Suppressor macrophage treated with lipopolysaccharide for 1 hour (primary cell): ENCODE data around the gene TMEM273.
"Not testable (repeated sequence)": the region's sequence is repeated elsewhere in the genome, so short reads cannot be mapped to it uniquely, and the experiment has no call there.

Source experiments
- DNase-seq, 3 donors: peaks; one replicate each; pipeline ENCODE4 v3.0.0-alpha.2; 2020 to 2022

The TMEM273 gene

DNA sequence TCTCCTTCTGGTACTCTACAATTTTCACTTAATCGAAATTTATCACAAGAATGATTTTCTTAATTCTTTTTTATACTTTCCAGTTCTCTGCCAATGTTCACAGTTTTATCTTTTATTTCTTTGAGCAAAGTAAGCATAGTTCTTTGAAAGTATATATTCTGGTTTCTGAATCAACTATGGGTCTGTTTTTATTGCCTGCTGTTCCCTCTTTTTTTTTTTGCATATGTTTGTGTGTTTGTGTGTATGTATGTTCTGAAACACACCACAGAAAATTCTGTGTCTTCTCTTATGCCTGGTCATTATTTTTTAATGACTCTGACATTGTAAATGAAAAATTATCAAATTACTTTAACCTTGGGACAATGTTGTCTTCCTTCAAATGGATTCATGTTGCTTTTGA, 15.9 kb upstream of the TMEM273 start:
- DNase-seq, result no peak

DNA sequence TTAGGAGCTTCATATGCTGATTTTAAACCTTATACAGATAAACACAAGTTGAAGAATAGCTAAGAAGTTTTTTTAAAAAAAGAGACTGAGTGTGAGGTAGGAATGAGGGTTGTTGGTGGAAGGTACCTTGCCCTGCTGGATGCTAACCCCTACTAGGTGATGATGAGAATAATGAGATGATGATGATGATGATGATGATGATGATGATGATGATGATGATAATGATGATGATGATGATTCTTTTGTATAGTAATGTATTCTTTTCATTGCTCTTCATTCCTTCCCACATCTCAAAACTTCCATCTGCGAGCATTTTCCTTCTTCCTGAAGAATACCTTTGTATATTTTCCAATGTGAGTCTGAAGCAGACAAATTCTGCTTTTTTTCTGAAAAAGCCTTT, 14.1 kb upstream of the TMEM273 start:
- DNase-seq, result no peak

DNA sequence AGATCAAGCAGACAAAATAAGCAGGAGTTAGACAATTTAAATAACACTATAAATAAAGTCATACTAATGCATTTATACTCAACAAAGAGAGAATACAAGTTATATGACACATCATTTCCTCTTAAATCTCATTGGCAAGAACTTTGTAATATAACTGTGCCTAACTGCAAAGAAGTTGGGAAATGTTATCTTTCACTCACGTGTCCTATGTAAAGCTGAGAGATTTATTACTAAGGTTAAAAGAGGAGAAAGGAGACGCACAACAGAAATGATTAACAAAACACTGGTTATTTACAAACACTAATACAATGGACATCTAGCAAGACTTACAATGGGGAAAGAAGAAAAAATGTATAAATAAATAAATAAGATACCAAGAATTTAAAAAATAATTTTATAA, 12.7 kb upstream of the TMEM273 start:
- DNase-seq, result peak in 2 of 3 donors; percentile 45

DNA sequence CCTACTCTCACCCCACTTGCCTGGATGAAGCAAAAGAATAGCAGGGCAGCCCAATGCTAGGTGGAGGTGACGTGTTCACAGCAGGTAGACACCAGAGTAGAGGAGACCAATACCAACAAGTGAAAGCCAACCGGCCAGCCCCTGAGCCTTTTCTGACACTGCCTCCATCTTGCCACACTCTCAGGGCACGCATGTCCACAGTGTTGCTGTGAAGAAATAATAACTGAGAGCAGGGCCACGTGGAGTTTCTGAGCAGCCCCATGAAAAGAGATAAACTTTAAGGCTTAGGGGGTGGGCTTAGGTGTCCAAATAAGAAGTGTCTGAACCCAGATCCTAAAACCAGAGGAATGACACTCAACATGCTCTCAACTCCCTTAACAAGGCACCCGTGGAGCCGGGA, 9.0 kb upstream of the TMEM273 start:
- DNase-seq, result no peak

DNA sequence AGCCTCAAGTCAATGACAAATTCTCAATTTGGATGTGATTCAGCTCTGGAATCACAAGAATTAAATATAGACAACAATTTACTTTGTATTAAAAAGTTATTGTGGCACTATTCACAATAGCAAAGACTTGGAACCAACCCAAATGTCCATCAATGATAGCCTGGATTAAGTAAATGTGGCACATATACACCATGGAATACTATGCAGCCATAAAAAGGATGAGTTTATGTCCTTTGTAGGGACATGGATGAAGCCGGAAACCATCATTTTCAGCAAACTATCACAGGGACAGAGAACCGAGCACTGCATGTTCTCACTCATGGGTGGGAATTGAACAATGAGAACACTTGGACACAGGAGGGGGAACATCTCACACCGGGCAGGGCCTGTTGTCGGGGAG, 7.7 kb upstream of the TMEM273 start:
- DNase-seq, result not testable (repeated sequence)

DNA sequence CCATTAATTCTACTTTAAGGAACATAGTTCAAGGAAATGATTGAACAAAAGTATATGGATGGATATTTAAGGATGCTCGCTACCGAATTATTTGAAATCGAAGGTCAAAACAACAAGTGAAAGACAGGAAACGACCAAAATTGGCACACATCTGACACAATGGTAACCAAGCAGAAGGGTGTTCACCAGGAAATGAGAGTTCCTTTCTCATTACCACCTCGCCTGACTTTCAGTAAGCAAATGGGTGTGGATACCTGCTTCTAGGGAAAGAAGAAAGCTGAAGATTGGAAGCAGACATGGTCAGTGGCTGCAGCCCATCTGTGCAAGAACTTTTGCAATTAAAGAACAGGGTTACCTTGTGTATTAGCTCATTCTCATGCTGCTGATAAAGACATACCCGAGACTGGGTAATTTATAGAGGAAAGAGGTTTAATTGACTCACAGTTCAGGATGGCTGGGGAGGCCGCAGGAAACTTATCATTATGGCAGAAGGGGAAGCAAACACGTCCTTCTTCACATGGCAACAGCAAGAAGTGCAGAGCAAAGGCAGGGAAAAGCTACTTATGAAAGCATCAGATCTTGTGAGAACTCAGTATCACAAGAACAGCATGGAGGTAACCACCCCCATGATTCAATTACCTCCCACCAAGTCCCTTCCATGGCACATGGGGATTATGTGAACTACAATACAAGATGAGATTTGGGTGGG, 6.2 kb upstream of the TMEM273 start:
- no peak for DNase-seq

DNA sequence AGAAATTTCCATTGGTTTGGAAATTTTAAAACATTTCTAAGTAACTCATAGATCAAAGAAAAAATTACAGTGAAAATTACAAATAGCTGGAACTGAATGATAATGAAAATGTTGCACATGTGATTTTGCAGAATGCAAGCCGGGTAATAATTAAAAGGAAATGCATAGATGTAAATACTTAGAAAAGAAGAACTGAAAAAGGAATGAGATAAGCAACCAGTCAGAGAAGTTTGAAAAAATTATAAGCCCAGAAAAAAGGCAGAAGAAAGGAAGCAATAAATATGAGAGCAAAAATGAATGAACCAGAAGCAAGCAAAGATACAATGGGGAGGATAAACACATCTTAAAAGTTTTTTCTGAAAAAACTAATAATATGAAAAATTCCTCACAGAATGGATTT, 3.2 kb upstream of the TMEM273 start:
- DNase-seq, result peak in 1 of 3 donors; percentile 49

DNA sequence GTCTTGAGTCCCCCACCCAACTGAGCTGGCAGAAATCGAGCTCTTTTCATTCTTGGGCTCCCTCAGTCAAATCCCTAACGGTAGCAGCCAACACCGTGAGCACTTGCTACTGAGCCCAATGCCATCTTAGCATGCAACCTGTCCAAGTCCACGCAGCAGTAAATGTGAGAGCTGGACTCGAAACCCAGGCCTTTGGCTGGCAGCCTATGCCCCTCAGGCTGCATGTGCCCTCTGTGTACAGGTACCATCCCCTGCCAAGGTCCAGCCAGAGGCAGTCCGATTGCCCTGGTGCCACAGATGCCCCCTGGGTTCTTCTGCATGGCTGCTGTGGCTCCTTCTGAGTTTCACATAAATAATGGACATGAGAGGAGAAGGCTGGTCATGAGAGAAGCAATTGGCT, 1.2 kb upstream of the TMEM273 start:
- no peak for DNase-seq

DNA sequence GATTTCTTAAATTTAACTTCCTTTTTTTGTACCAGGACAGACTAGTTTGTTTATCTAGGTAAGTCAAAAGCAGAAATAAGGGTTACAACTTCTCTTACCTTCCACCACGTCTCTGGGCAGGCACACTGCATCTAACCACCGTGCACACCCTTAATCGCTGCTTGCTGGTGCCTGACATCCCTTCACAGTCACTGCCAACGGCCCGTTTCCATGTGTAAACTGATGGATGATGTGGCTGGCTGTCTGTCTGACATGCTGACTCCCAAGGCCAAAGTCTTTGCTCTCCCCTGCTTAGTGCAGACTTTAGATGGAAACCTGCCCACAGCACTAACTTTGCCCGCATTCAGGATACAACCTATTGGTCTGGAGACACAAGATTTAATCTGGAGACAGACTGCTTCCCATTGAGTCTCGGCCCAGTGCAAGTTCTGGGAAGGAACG, 1.1 kb downstream of the TMEM273 start:
- no peak for DNase-seq

DNA sequence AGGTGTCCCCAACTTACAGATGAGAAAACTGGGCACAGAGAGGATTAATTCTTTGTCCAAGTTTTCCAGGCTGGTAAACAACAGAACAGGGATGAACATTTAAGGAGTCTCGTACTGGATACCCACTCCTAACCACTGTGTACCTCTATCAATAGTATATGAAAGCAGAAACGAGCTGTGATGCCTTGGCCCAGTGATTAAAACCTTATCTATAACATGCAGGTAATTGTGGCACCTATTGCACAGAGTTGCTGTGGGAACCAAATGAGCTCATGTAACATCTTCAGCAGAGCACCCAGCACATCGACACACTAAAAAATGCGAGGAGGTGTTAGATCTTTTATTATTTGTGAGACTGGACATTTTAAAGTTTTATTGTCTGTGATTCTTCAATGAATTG, 1.6 kb downstream of the TMEM273 start:
- DNase-seq, result no peak

DNA sequence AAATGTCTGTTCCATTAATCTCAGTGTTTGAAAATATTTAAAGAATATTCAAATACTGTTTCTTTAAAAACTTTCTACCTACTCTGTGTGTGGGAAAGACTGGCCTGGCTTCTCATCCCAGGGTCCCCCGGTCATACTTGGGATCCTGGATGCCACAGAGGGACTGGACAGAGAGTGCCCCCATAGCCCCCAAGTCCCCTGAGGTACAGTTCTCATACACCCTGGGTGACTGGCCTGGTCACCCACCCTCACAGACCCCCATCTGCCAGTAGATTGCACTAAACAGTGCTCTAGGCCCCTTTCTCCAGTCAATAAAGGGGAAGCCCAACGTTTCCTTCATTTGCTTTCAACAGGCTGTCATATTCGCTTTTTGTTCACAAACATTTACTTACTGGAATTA, 3.0 kb downstream of the TMEM273 start:
- no peak for DNase-seq

DNA sequence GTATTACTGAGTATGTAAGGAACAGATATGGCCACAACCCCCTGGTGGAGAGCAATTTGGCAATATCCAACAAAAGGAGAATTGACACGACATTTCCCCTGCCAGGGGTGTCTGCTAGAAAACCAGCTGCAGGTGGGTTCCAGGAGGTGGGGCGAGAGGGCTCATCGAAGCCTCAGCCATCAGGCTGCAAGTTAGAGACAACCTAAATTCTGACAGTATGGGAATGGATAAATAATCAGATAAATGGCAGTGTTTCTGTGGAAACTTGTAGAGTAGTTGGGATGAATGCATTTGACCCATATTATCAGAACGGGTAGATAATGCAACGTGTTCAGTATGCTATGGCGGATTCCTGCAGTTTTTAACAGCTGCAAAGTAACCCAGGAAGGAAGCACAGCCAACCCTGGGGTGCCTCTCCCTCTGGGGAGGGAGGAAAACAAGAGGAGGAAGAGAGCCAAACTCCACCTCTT, 3.5 kb downstream of the TMEM273 start:
- no peak for DNase-seq

DNA sequence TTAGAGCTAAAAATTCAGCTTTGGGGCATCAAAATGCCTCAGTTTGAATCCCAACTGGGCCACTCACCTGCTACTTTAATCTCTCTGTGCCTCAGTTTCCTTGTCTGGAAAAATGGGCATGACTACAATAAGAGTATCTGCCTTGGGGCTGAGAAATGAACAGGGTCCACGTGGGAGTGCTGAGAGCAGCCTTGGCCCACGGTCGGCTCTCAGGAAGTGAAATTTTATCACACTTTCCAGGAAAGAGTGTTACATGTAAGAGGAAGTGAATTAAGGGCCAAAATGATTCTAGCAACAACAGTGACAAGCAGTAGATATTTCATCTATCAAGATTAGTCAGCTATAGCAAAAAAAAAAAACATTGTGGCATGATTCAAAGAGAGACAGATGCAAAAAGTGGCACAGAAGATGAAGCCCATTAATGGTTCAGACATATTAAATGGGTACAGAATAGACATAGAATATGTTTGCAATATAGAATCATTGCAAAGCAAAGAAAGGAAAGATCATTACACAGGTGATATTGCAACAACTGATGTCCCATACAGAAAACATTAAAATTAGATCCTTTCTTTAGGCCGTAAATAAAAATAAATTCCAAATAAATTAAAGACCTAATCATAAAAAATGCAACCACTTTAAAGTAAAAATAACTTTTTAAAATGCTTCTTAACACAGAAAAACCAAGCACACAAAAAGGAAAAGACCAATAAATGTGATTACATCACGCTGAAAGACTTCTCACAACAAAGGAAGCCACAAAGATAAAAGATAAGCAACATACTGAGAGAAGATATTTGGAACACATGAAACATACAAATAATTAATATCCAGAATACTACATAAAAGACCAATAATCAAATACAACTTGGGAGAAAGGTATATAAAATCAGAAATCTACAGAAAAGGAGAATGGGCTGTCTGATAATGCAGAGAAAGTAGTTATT, 4.3 kb downstream of the TMEM273 start:
- peak; percentile 69 to 92 (median 78) for DNase-seq

DNA sequence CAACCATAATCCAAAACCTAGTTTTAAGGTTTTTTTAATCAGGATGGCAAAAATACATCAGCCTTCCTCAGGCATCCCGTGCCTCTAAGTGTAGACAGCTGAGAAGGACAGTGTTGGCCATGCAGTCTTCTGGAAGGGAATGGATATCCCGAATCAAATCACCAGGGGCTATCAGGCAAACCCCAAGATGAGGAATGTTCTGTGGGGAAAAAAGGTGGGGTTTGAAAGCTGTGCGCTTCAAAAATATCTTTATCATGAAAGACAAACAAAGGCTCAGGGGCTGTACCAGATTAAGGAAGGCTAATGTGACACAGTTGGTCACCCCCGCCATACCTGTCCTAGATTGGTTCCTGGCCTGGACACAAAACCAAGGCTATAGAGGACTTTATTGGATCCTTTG, 5.4 kb downstream of the TMEM273 start:
- DNase-seq, result no peak

DNA sequence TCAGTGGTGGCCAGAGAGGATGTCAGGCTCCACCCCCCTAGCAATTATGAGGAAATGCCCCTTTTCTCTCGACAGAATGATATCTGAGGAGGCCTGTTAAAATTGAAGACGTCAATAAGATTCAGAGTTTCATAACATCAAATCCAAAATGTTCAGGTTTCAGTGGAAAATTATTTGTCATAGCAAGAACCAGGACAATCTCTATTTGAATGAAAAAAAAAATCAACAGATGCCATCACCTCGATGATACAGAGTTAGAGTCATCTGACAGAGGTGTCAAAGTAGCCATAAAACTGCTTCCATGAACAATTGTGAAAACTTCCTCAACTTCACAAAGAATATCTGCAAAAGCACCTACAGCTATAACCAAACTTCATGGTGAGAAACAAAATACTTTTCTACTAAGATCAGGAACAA, 7.7 kb downstream of the TMEM273 start:
- no peak for DNase-seq

DNA sequence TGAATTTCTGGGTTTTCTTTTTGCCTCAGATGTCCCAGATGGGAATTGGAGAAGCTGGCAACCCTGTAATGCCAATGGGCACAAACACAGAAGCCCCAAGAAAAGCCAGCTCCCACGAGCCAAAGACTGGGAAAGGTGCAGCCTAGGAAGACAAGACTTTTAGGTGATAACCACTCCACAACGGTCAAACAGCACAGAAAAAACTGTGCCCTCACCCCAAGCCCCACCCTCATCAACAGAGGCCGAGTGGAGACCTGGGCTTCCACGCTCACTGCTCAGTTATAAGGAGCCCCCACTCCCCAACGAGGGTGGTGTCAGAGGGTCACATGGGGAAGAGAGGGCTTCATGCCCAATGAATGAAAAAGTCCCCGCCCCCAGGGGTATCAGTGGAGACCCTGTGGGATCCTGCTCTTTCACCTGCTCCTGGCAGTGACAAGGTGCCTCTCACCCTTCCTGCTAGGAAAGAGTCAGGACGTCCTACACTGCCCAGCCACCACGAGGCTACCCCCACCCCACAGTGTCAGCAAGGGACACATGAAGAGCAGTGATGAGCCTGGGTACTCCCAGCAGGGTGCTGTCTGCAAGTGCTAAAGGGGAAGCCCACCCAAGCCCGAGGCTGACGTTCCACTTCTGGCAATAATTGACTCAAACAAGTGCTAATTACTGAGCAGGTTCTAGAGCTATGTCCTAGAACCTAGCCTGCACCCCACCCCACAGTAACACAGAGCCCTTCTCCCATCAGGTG, 8.3 kb downstream of the TMEM273 start:
- no peak for DNase-seq

DNA sequence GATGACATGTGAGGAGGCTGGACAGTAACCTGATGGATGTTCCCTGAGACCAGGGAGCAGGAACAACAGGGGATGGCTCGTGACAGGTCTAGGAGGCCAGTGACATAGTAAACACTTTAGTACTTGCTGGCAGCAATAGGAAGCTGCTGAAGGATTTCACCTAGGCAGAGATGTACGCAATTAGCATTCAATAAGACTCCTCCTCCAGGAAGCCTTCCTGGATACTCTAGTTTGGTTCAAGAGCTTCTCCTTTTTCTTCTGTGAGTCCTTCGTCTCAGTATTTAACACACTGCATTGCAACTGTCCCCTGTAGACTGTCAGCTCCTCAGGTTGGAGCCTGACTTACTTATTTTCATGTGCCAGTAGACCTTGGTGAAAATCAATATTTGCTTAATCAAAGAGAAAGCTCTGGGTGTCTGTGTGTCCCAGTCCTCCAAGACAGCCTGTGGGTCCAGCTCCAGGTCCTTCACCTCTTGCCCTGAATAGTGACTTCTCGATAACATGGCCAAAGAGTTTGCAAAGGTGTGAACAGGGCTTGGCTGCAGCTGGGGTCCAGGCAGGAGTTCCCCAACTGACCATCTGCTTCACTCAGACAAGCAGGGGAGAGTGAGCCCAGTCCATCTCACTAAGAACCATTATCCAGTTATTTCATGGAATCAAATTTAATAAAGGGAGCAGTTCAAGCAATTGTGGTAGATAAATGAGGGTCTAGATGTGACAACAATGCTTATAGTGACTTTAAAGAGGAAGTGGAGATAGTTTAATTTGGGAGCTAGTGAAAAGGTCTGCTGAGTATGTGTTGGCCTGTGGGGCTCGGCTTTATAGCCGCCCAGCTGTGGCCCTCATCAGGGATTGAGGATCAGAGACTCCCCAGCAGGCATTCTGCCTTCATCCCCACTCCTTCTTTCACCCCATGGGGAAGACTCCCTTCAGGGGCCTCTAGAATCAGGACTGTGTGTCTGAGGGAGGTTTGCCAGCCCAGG, 9.4 kb downstream of the TMEM273 start:
- no peak for DNase-seq

DNA sequence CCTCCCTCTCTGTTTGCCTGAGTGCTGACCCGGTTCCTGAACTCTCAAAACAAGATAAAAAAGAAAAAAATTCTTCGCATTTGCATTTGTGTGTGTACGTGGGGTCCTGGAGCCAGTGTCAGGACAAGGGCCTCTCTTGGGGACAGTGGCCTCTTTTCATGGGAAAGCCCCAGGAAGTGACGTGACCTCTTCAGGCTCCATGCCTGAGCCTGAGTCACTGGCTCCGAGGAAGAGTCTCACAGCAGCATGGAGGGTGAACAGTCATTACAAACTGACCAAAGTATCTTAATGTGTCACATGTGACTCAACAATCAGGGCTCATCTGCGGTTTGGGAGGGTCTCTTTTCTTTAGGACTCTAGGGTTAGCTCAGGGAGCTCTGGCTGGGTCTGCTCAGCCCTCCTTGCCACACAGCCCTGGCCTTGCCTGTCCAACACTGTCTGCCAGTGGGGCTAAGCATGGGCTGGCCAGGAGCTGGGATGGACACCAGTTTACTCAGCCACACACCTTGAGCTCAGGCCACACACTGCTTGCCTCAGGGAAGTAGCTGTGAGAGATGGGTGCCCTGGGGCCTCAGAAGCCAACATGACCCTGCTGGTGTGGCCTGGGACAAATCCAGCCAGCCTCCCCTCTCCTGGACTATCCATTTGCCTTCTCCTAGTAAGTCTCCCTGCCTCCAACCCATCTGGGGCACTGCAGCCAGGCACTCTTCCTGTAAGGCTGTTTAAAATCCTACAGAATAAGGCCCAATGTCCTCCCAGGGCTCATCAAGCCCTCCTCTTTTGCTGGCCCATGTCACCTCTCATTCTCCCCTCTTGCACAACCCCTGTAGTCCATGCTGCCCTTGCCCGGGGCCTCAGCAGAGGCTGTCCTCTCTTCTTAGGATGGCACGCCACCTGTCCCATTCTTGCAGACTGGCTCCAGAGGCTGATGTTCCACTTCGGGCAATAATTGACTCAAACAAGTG, 10.5 kb downstream of the TMEM273 start:
- peak; percentile 95 to 98 (median 97) for DNase-seq

DNA sequence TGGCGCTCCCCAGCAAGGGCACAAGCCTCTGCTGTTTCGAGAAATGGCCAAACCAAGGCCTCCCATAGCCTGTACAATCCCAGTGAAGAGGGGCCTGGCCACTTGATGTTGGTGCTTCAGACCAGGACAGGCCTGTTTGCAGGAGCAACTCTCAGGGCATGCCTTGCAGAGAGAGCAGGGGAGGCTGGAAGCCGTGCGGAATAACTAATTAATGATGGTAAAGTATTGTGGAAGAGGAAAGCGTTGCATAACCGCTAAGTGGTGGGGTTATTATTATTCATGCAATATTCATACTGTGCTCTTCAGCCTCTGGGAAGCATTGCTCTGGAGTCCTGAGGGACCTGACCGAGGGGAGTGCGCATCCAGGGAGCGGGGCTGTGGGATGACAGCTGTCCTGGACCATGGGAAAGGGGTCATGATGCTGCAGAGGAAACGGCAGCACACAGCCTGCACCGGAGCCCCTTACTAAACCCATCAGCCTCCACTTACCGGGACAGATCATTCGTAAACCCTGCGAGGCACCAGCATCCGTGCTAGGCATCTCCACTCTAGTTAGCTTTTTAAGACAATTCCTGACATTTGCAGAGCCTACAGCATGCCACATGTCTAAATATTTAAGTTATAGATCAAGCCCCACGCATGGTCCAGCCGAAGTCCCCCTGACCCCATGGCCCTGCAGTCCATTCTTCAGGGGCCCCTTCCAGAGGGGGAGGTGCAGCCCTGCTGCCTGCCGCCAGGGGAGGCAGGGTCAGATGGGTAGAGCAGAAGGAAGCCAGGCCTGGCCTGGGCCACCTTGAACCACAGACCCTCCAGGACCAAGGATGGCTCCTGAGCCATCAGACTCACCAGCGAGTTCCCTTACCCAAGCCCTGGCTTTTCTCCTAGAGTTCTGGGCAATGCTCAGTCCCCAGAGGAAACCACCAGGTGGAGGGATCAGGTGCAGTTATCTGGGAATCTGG, 11.6 kb downstream of the TMEM273 start:
- DNase-seq, result no peak
